Adrenal gland (tissue), 5 donors: ENCODE results near the gene TEKT3.

Experiments
- CTCF ChIP-seq, 6 experiments: fragments of 450-650 bp in 4 of 6; fragments of 200-600 bp in 2 of 6; sonication (generic) in 1 of 6; IDR thresholded peaks; 1 replicate in 5 of 6; 2 replicates in 1 of 6; pipeline versions ENCODE4 v1.5.1 to v1.8.0; 2016 to 2021; ENCODE audit warnings: antibody characterized with exemption in 6 of 6, mild to moderate bottlenecking in 2 of 6, moderate library complexity in 1 of 6
- POLR2A ChIP-seq, 2 donors: fragments of 450-650 bp; IDR thresholded peaks; one replicate each; pipeline ENCODE4 v1.6.1; 2017; ENCODE audit warnings: antibody characterized with exemption in 2 of 2, mild to moderate bottlenecking in 2 of 2, moderate library complexity in 1 of 2
- donor health status: DM: no; HTN: no; CAD: no.

- no peak for TF ChIP-seq CTCF (IDR thresholded peaks at IDR 0.05)
- no peak for TF ChIP-seq POLR2A (IDR thresholded peaks at IDR 0.05)
These were observed 59.5 kb downstream of the TEKT3 start for GRCh38 chr17:15281909-15282308.
